ENCODE measurements around the gene CADM1.

The CADM1 gene

DNA sequence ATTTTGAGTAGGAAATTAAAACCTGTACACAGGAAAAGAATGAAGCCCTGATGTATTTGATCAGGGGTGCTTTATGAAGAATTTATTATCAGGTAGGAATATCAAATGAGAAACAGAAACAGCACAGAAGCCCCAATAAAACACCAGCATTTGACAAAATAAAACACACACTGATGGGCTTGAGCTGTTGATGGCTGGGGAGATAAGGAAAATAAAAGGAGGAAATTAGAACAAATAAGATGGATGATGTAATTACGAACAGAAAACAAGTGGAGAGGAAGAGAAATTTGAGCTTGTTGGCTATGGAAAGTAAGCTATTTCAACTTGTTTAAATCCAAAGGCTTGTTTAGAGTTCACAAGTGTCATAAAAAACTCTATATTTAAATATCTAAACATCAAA lies 213.7 kb downstream of the CADM1 start:
- no peak overlapping the region for H3K4me3 ChIP-seq (ENCODE audit: low read depth, low read length)
- no peak for DNase-seq (ENCODE audit: low read depth)
- TF ChIP-seq, protein P1, sequence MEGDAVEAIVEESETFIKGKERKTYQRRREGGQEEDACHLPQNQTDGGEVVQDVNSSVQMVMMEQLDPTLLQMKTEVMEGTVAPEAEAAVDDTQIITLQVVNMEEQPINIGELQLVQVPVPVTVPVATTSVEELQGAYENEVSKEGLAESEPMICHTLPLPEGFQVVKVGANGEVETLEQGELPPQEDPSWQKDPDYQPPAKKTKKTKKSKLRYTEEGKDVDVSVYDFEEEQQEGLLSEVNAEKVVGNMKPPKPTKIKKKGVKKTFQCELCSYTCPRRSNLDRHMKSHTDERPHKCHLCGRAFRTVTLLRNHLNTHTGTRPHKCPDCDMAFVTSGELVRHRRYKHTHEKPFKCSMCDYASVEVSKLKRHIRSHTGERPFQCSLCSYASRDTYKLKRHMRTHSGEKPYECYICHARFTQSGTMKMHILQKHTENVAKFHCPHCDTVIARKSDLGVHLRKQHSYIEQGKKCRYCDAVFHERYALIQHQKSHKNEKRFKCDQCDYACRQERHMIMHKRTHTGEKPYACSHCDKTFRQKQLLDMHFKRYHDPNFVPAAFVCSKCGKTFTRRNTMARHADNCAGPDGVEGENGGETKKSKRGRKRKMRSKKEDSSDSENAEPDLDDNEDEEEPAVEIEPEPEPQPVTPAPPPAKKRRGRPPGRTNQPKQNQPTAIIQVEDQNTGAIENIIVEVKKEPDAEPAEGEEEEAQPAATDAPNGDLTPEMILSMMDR (IDR thresholded peaks at IDR 0.05; ENCODE audit: control insufficient read depth, extremely low read depth, insufficient read depth): no peak

DNA sequence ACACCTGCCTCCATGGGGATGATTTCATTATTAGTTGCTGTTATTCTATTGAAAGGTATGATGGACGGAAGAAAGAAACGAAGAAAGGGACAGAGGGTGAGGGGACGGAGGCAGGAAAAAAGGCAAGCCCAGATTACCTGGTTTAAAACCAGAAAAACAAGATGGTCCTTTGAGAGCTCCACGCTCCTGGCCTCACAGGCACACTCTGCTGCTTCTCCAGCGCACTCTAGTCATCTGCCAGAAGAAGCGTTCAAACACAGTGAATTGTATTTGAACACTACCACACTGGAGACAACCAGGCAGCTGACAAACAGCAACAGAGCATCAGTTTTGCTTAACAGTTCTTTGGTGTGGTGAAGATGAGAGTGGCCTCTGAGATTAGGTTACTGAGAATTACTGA lies 216.9 kb downstream of the CADM1 start:
- TF ChIP-seq, protein P1 (IDR thresholded peaks at IDR 0.05; ENCODE audit: control insufficient read depth, extremely low read depth, insufficient read depth): no peak
- H3K4me3 ChIP-seq (ENCODE audit: low read depth, low read length): no peak overlapping the region
- DNase-seq (ENCODE audit: low read depth): no peak

DNA sequence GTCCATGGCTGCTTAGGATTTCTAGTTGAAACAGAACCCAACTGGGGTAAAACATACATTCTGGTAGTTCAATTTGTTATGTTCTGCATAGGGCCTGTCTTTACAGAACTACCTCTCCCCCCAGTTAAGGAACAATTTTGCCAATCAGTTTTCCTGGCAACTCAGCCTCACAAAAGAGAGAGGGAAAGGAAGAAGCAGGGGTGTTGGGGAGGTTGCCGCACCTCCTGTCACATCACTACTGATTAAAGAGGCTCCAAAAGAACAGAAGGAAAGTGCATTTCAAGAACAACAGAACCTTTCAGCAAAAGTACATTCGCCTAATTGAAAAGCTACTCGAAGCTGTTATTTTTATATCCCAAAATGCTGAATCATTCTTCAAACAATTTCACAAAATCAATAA lies 217.6 kb downstream of the CADM1 start:
- H3K4me3 ChIP-seq (ENCODE audit: low read depth, low read length): no peak overlapping the region
- TF ChIP-seq, protein P1 (IDR thresholded peaks at IDR 0.05; ENCODE audit: control insufficient read depth, extremely low read depth, insufficient read depth): no peak
- DNase-seq (ENCODE audit: low read depth): no peak

DNA sequence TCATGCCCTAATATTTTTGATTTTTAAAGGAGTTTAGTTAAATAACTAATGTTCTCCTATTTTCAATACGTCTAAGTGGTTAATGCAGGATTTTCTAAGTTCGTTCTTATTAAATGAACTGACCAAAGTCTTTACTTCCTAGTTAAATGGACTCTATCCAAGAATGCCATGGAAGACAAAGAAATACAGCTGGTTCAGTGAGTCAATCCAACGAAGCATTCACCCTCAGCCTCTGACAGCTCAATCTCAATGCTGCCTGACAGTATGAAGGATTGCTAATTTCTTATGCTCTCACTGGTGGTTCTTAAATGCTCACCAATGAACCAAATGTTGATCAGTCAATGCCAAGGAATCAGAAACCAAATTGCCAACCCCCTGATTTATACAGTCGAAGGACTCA lies 219.4 kb downstream of the CADM1 start:
- DNase-seq (ENCODE audit: low read depth): no peak
- no peak overlapping the region for H3K4me3 ChIP-seq (ENCODE audit: low read depth, low read length)
- TF ChIP-seq, protein P1 (IDR thresholded peaks at IDR 0.05; ENCODE audit: control insufficient read depth, extremely low read depth, insufficient read depth): no peak

DNA sequence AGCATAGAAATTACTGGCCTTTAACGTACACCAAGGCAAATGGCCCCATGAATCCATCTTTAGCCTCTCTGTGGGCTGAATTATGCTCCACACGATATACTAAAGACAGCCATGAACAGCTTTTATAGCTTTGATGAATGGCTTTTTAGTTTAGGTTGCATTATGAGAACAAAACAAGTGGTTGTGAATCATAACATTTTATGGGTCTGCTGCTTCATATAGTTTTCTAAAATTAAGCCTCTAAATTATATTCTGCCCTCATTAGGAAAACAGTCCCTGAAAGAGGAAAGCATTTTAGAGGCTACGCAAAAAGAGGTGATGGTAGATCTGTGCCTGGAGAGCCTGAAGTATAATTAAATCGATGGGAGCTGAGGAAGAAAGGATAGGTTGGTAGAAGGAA lies 221.3 kb downstream of the CADM1 start:
- H3K4me3 ChIP-seq (ENCODE audit: low read depth, low read length): no peak overlapping the region
- TF ChIP-seq, protein P1 (IDR thresholded peaks at IDR 0.05; ENCODE audit: control insufficient read depth, extremely low read depth, insufficient read depth): no peak
- DNase-seq (ENCODE audit: low read depth): no peak

DNA sequence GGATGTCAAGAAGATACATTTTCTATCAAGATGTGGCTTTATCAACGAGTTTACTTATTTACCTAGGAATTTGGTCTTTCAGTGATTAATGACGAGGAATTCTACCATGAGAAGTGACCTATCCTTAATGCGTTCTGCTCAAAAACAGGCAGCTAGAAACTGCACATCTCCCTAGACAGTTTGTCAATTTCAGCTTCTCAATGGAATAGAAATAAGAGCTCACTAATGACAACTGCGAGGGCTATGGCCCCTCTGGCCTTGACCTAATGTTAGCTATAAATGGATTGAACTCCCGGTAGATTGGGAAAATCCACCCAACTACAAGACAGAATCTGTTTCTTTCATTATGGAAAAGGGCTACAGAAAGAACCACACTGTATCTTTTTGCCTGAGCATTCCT lies 223.4 kb downstream of the CADM1 start:
- DNase-seq (ENCODE audit: low read depth): no peak
- TF ChIP-seq, protein P1 (IDR thresholded peaks at IDR 0.05; ENCODE audit: control insufficient read depth, extremely low read depth, insufficient read depth): no peak
- H3K4me3 ChIP-seq (ENCODE audit: low read depth, low read length): no peak overlapping the region

Measured in LNCaP clone FGC (cell line).